ENCODE results near the gene LHFPL3. TPM values are rescaled to one million over a fixed set of nuclear protein-coding genes. Genes with fewer than 3 reads are reported as not detected.
"Not testable (repeated sequence)": the region's sequence is repeated elsewhere in the genome, so short reads cannot be mapped to it uniquely, and the experiment has no call there.

The LHFPL3 gene
- total RNA-seq, 1 donor from 2014 or later = not detected

DNA sequence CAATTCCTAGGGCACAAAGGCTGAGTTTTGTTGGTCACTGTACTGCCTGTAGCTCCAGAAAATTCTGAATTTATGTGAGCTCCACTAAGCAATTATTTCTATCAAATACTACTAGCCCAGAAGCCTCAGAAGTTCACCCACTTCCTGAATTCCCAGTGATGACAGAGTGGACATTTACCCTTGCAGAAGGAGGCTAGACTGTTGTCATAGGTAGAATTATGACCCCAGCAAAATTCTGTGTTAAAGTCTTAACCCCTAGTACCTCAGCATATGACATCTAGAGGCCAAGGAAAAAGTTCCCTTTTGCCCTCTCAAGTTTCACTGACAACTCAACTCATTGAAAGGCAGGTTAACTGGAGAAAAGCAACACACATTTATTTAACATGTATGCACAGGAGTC lies 606.9 kb downstream of the LHFPL3 start:
- DNase-seq (no peak), ATAC-seq (ENCODE audit: low read depth) (no peak)
- no peaks in the 10 kb centered on the region for H3K27me3 Mint-ChIP-seq
- peaks cover 66% of the 10 kb centered on the region for H3K4me1 Mint-ChIP-seq
- no peak overlapping the region for H3K4me3 Mint-ChIP-seq
- intact Hi-C loops (cut with micrococcal nuclease) = no loop called here
- H3K27ac Mint-ChIP-seq = no peak overlapping the region
- CTCF ChIA-PET = no interaction called here
- H3K9me3 Mint-ChIP-seq = no peaks in the 10 kb centered on the region
- TF ChIP-seq CTCF (IDR thresholded peaks at IDR 0.05) = no peak
- H3K36me3 Mint-ChIP-seq (ENCODE audit: low read depth) = no peaks in the 10 kb centered on the region
- POLR2A ChIA-PET = interaction anchor here (0.6 kb wide), 1 partner anchor 9 kb away, joined by 3 read pairs; no protein-coding TSS in a partner anchor

DNA sequence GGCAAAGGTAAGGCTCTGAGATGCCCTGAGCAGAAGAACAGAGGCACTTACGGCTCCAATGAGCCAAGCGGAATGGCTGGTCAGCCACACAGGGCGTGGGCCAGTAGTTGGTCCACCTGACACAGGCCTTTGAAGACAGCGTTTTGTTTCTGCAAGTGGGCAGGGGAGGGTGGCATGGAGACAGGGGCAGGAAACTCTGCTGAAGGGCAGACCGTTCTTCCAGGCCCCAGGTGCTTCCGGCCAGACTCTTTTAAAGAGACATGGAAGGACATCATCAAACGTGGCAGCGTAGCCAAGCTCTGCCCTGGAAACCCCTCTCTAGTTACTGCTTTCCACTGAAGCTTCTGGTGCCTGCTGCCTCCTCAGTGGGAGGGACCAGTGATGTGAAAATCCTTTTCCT lies 608.1 kb downstream of the LHFPL3 start:
- intact Hi-C loops (cut with micrococcal nuclease) = no loop called here

DNA sequence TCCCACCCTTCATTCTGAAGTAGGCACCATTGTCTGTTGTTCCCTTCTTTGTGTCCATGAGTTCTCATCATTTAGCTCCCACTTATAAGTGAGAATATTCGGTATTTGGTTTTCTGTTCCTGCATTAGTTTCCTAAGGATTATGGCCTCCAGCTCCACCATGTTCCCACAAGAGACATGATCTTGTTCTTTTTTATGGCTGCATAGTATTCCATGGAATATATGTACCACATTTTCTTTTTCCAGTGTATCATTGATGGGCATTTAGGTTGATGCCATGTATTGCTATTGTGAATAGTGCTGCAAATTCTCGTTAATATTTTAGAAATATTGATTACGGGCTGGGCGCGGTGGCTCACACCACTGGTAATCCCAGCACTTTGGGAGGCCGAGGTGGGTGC lies 609.1 kb downstream of the LHFPL3 start:
- DNase-seq; CTCF ChIA-PET; H3K27ac Mint-ChIP-seq; H3K27me3 Mint-ChIP-seq; H3K9me3 Mint-ChIP-seq; ATAC-seq (ENCODE audit: low read depth); intact Hi-C loops (cut with micrococcal nuclease); H3K4me3 Mint-ChIP-seq: not testable (repeated sequence)
- POLR2A ChIA-PET = interaction anchor here (0.7 to 1.7 kb wide), 3 partner anchors 11 to 76 kb away, joined by 3 to 5 read pairs (median 4); no protein-coding TSS in a partner anchor
- H3K36me3 Mint-ChIP-seq (ENCODE audit: low read depth) = peaks cover 12% of the 10 kb centered on the region
- peaks cover 65% of the 10 kb centered on the region for H3K4me1 Mint-ChIP-seq

More for the DNA sequence above, 608.1 kb downstream of the LHFPL3 start:
- H3K9me3 Mint-ChIP-seq = no peaks in the 10 kb centered on the region
- H3K4me1 Mint-ChIP-seq = peaks cover 68% of the 10 kb centered on the region
- H3K27ac Mint-ChIP-seq = peak overlapping the region; percentile 56
- ATAC-seq (ENCODE audit: low read depth) = no peak
- ChIA-PET CTCF (no interaction called here), POLR2A (interaction anchor here (0.9 to 1.7 kb wide), 2 partner anchors 77 to 79 kb away, joined by 4 to 5 read pairs; no protein-coding TSS in a partner anchor)
- no peaks in the 10 kb centered on the region for H3K27me3 Mint-ChIP-seq
- no peak for TF ChIP-seq CTCF (IDR thresholded peaks at IDR 0.05)
- no peak overlapping the region for H3K4me3 Mint-ChIP-seq
- peaks cover 10% of the 10 kb centered on the region for H3K36me3 Mint-ChIP-seq (ENCODE audit: low read depth)
- DNase-seq = no peak

DNA sequence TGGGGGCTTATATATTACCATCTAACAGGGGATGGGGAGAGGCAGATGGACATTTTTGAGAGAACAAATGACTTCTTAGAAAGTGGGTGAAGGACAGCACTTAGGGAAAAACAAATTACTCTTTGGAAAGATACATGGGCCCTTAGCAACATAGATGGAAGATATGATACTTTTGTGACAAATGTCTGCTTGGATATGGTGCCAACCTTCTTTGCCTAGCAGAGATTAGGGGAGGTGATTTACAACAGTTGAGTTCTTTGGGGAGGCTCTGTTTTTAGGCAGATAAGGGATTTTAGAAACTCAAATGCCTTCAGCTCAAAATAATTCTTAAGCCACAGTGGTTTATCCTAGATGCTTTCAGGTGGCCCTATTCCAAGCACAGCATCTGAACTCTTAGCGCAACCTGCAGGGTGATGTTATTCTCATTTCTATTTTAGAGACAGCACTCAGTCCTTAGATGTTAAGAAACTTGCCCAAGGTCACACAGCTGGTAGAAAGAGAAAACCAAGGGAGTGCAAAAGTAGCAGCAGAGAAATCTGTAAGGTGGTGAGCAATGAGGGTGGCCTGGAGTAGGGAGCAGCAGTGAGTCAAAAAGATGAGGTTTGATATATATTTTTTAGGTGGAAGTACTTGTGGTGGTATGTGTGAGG lies 610.5 kb downstream of the LHFPL3 start:
- no peaks in the 10 kb centered on the region for H3K9me3 Mint-ChIP-seq
- CTCF ChIA-PET = no interaction called here
- H3K4me1 Mint-ChIP-seq = peaks cover 64% of the 10 kb centered on the region
- DNase-seq (no peak), ATAC-seq (ENCODE audit: low read depth) (no peak)
- no peak for TF ChIP-seq CTCF (IDR thresholded peaks at IDR 0.05)
- H3K27ac Mint-ChIP-seq = peak overlapping the region; percentile 81
- POLR2A ChIA-PET = interaction anchor here (0.8 to 12.3 kb wide), 4 partner anchors 12 to 410 kb away, joined by 3 to 328 read pairs (median 99); partner anchors contain the start of gene KMT2E
- peak overlapping the region; percentile 16 for H3K4me3 Mint-ChIP-seq
- no peaks in the 10 kb centered on the region for H3K27me3 Mint-ChIP-seq
- peaks cover 14% of the 10 kb centered on the region for H3K36me3 Mint-ChIP-seq (ENCODE audit: low read depth)
- intact Hi-C loops (cut with micrococcal nuclease) = no loop called here

GRCh38 chr7:104940023-104940710 lies 611.8 kb downstream of the LHFPL3 start:
- no peaks in the 10 kb centered on the region for H3K27me3 Mint-ChIP-seq
- peak overlapping the region; percentile 98 for H3K4me3 Mint-ChIP-seq
- H3K9me3 Mint-ChIP-seq = no peaks in the 10 kb centered on the region
- H3K36me3 Mint-ChIP-seq (ENCODE audit: low read depth) = peaks cover 18% of the 10 kb centered on the region
- DNase-seq (no peak), ATAC-seq (ENCODE audit: low read depth) (no peak)
- no peak for TF ChIP-seq CTCF (IDR thresholded peaks at IDR 0.05)
- ChIA-PET CTCF (interaction anchor here (0.8 to 1.5 kb wide), 5 partner anchors 8 to 73 kb away, joined by 3 to 11 read pairs (median 5); no protein-coding TSS in a partner anchor), POLR2A (interaction anchor here (0.8 to 12.3 kb wide), 15 partner anchors 10 to 591 kb away, joined by 3 to 328 read pairs (median 5); partner anchors contain the start of genes KMT2E and RINT1)
- peak overlapping the region; percentile 100 for H3K27ac Mint-ChIP-seq
- intact Hi-C loops (cut with micrococcal nuclease) = loop anchor here (5.0 to 10.0 kb wide), 5 partner anchors 1117 to 1925 kb away; partner anchors contain the start of genes ARMC10, FBXL13, NAMPT and PIK3CG
- H3K4me1 Mint-ChIP-seq = peaks cover 68% of the 10 kb centered on the region
